Right ventricle myocardium inferior (tissue), 1 donor: ENCODE results near the gene FAIM. TPM values are rescaled to one million over a fixed set of nuclear protein-coding genes. Genes with fewer than 3 reads are reported as not detected.
"Not testable (repeated sequence)": the region's sequence is repeated elsewhere in the genome, so short reads cannot be mapped to it uniquely, and the experiment has no call there.

ENCODE experiments used
- ATAC-seq: fragments of 200-7000 bp; cut with Tn5 transposase; one replicate; pipeline ENCODE4 v1.9.1; 2020; ENCODE audit warnings: mild to moderate bottlenecking, moderate library complexity
- DNase-seq: peaks from one replicate; pipeline ENCODE4 v3.0.0; 2021; ENCODE audit errors: missing footprints
- intact Hi-C: fragments of 100-400 bp; cut with DNase I; formaldehyde crosslinking; loops from one replicate; pipeline ENCODE4 v1.11.0; 2022
- total RNA-seq: library from RNA; stranded (reverse); fragmentation: NEBNext Ultra II Directional; extraction: Animal tissue kit (Norgen Biotek cat#: 25700); gene quantifications from one replicate; pipeline ENCODE4 v1.2.1, GENCODE V29; 2021
- donor health status: DM: no; HTN: yes; CAD: no; lungs with severe emphysema.

Gene FAIM
- total RNA-seq, 1 donor from 2014 or later: 3.7 TPM

- no peak for ATAC-seq
- DNase-seq: no peak
- intact Hi-C loops: no loop called here
Observed at GRCh38 chr3:138657508-138657907, 48.9 kb downstream of the FAIM start.

- intact Hi-C loops: no loop called here
- ATAC-seq (no peak), DNase-seq (no peak)
Observed at GRCh38 chr3:138668107-138668506, 59.5 kb downstream of the FAIM start.

GRCh38 chr3:138670407-138670806 lies 61.8 kb downstream of the FAIM start:
- no peak for ATAC-seq
- intact Hi-C loops: no loop called here
- no peak for DNase-seq

- ATAC-seq: peak; percentile 34
- DNase-seq: no peak
- intact Hi-C loops: no loop called here
Observed at GRCh38 chr3:138673641-138674530, 65.3 kb downstream of the FAIM start.

GRCh38 chr3:138675393-138675792 lies 66.8 kb downstream of the FAIM start:
- DNase-seq: no peak
- intact Hi-C loops: no loop called here
- ATAC-seq: no peak

GRCh38 chr3:138678086-138678485 lies 69.5 kb downstream of the FAIM start:
- intact Hi-C loops: no loop called here
- ATAC-seq (no peak), DNase-seq (no peak)

- intact Hi-C loops: no loop called here
- no peak for ATAC-seq
- DNase-seq: no peak
Observed at GRCh38 chr3:138678874-138679392, 70.4 kb downstream of the FAIM start.

GRCh38 chr3:138680974-138681373 lies 72.4 kb downstream of the FAIM start:
- DNase-seq, ATAC-seq, intact Hi-C loops: not testable (repeated sequence)

- ATAC-seq: no peak
- DNase-seq: no peak
- intact Hi-C loops: no loop called here
Observed at GRCh38 chr3:138681463-138682220, 73.1 kb downstream of the FAIM start.

GRCh38 chr3:138682648-138683047 lies 74.1 kb downstream of the FAIM start:
- ATAC-seq: no peak

More at GRCh38 chr3:138682648-138683047, 74.1 kb downstream of the FAIM start:
- intact Hi-C loops: no loop called here
- DNase-seq: no peak

Other genes with a start within 250 kb of the FAIM start
- gene ESYT3, start 174.2 kb upstream of the FAIM start, total RNA-seq: 1.4 TPM
- gene CEP70, start 14.5 kb upstream of the FAIM start, total RNA-seq: 21.6 TPM
- gene PIK3CB, start 226.2 kb downstream of the FAIM start, total RNA-seq: 30.9 TPM